ENCODE results near the gene PTGS1. TPM values are rescaled to one million over a fixed set of nuclear protein-coding genes. Genes with fewer than 3 reads are reported as not detected.

PTGS1 gene
- total and polyA plus RNA-seq, 2 of the 8 experiments (the other 6 are each of a cell fraction or from before 2014, with no cell fraction given) = 1.1 to 1.9 TPM

DNA sequence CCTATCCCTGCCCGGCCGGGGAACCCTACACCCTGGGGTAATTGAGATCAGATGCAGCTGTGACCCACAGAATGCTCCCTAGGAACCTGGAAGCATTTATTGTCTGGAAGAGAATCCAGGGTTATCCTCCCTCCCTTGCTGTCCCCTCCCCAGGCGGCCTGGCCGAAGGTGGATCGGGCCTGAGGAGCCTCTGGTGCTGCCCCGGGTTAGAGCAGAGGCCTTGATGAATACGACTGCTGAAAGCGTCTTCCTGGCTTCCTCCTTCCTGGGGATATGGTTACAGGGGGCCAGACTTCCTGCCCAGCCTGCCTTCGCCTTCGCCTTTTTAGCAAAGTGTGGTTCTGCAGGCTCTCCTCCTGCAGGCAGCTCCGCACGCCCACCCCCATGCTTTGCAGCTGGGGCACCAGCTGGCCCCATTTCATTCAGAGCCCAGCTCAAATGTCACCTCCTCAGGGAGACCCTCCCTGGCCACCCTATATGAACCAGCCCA, 22.5 kb upstream of the PTGS1 start (continued):
- TF ChIP-seq SP4 (IDR thresholded peaks at IDR 0.05; ENCODE audit: low read length) (no peak), HDAC6 (IDR thresholded peaks at IDR 0.05; ENCODE audit: low read depth, low read length) (no peak)

Measured in H1 (cell line).